A673 (cell line): Measurements from ENCODE around the gene ATP6V1G1. TPM values are rescaled to one million over a fixed set of nuclear protein-coding genes. Genes with fewer than 3 reads are reported as not detected.

ENCODE experiments used
- BruUV-seq: library from RNA; stranded (reverse); fragments of 400-500 nt; replicated peaks from 2 replicates; lab custom pipeline; 2021; lab: Mats Ljungman, UMichigan
- CTCF ChIA-PET: fragments of 300-600 bp; sonication (Branson Sonifier 250); formaldehyde crosslinking; loops from one replicate; lab custom pipeline; 2022; ENCODE audit warnings: antibody characterized with exemption; lab: Charles Lee
- POLR2A ChIA-PET: fragments of 300-600 bp; sonication (Branson Sonifier 250); formaldehyde crosslinking; loops from one replicate; lab custom pipeline; 2022; ENCODE audit warnings: antibody characterized with exemption; ENCODE audit not compliant: low non-redundant PET; lab: Charles Lee
- DNase-seq: peaks from one replicate; pipeline ENCODE4 v3.0.0-alpha.2; 2015; ENCODE audit warnings: low spot score
- H3K27ac ChIP-seq: fragments of 200-600 bp; sonication (generic); 2 replicates; pipeline ENCODE4 v1.5.1; 2016; ENCODE audit warnings: mixed run types, low read depth, mild to moderate bottlenecking, mixed read lengths, antibody characterized with exemption, low read length; ENCODE audit not compliant: poor library complexity, severe bottlenecking
- H3K27me3 ChIP-seq: fragments of 200-600 bp; sonication (generic); replicated peaks from 2 replicates; pipeline ENCODE4 v1.6.1; 2017; ENCODE audit warnings: mixed run types, low read depth, mild to moderate bottlenecking, mixed read lengths, antibody characterized with exemption, low read length; ENCODE audit not compliant: insufficient read depth, poor library complexity
- H3K36me3 ChIP-seq: fragments of 200-600 bp; sonication (generic); 2 replicates; pipeline ENCODE4 v1.6.1; 2016; ENCODE audit warnings: mixed run types, mild to moderate bottlenecking, mixed read lengths, antibody characterized with exemption, low read length; ENCODE audit not compliant: insufficient read depth, poor library complexity, severe bottlenecking
- H3K4me1 ChIP-seq: fragments of 200-600 bp; sonication (generic); 2 replicates; pipeline ENCODE4 v1.6.1; 2017; ENCODE audit warnings: mixed run types, mild to moderate bottlenecking, mixed read lengths, antibody characterized with exemption, low read length; ENCODE audit not compliant: insufficient read depth, poor library complexity, severe bottlenecking
- H3K4me3 ChIP-seq: fragments of 200-600 bp; sonication (generic); 2 replicates; pipeline ENCODE4 v1.5.1; 2016; ENCODE audit warnings: low read depth, mixed run types, mild to moderate bottlenecking, mixed read lengths, low read length; ENCODE audit not compliant: poor library complexity, severe bottlenecking
- H3K9me3 ChIP-seq: fragments of 200-600 bp; sonication (generic); 2 replicates; pipeline ENCODE4 v1.6.1; 2016; ENCODE audit warnings: mixed run types, low read depth, mild to moderate bottlenecking, mixed read lengths, antibody characterized with exemption, low read length; ENCODE audit not compliant: poor library complexity, severe bottlenecking
- EZH2 ChIP-seq: fragments of 200-600 bp; sonication (generic); IDR thresholded peaks from 2 replicates; pipeline ENCODE4 v1.6.1; 2017; ENCODE audit warnings: borderline replicate concordance, low read depth, mild to moderate bottlenecking, mixed read lengths, antibody characterized with exemption, low read length; ENCODE audit not compliant: poor library complexity, severe bottlenecking
- intact Hi-C: fragments of 100-400 bp; cut with micrococcal nuclease; formaldehyde crosslinking; loops from one replicate; pipeline ENCODE4 v1.10.0; 2022; ENCODE audit not compliant: unreplicated experiment
- total RNA-seq: library from RNA; stranded (reverse); gene quantifications from 2 replicates; pipeline ENCODE4 v1.2.3, GENCODE V29; 2021
- TF ChIP-seq, protein P1 (sequence below): fragments of 300-800, 200-600 bp; sonication (generic); conservative IDR thresholded peaks from 2 replicates; pipeline ENCODE4 v1.5.1; 2017; ENCODE audit warnings: low read depth, mild to moderate bottlenecking, antibody characterized with exemption, low read length, moderate library complexity, mixed read lengths

Gene ATP6V1G1
- total RNA-seq, 1 experiment from 2014 or later: 132 TPM

DNA sequence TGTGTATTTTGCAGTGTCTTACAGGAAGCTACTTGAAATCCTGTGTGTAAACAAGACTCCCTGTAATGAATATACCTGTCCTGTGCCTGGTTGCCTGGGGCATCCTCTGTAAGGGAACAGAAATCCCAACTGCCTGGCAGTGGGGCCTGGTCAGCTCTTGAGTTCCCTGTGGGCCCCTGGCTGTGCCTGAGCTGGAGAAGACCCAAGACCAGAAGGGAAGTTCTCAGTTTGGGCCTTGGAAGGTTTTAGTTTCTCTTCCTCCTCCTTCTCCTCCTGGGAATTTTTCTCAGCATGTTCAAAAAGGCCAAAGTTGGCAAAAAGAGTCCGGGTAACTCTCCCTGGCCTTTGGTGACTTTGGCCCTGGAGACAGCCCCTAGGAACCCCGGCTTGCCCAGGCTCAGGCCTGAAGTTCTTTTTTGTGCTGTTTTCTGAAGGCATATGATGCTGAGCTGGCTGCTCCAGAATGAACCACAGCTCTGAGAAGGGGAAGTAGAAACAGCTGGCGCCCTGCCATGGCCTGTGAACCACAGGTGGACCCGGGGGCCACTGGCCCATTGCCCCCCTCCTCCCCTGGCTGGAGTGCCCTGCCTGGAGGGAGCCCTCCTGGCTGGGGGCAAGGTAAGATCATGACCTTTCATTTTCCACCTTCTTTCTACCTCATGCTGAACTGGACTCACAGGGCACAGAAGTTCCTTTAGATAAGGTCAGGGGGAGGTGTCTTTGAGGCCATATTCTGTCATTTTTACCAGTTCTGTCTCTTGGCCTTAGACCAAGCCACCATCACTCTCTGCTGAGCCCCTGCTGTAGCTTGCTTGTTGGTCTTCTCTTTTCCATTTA is 29.3 kb downstream of the ATP6V1G1 start:
- Histone ChIP-seq H3K27me3 (no peaks in the 10 kb centered on the region), H3K4me1 (peaks cover 5% of the 10 kb centered on the region), H3K4me3 (no peak overlapping the region), H3K9me3 (no peaks in the 10 kb centered on the region), H3K27ac (no peak overlapping the region), H3K36me3 (peaks cover 12% of the 10 kb centered on the region)
- CTCF ChIA-PET: interaction anchor here (0.7 kb wide), 1 partner anchor 654 kb away, joined by 3 read pairs; no protein-coding TSS in a partner anchor
- POLR2A ChIA-PET: no interaction called here
- no TSS peak for BruUV-seq
- intact Hi-C loops: no loop called here
- TF ChIP-seq, protein P1, sequence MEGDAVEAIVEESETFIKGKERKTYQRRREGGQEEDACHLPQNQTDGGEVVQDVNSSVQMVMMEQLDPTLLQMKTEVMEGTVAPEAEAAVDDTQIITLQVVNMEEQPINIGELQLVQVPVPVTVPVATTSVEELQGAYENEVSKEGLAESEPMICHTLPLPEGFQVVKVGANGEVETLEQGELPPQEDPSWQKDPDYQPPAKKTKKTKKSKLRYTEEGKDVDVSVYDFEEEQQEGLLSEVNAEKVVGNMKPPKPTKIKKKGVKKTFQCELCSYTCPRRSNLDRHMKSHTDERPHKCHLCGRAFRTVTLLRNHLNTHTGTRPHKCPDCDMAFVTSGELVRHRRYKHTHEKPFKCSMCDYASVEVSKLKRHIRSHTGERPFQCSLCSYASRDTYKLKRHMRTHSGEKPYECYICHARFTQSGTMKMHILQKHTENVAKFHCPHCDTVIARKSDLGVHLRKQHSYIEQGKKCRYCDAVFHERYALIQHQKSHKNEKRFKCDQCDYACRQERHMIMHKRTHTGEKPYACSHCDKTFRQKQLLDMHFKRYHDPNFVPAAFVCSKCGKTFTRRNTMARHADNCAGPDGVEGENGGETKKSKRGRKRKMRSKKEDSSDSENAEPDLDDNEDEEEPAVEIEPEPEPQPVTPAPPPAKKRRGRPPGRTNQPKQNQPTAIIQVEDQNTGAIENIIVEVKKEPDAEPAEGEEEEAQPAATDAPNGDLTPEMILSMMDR: no peak
- TF ChIP-seq EZH2: no peak
- DNase-seq: no peak

GRCh38 chr9:114619191-114619761 is 31.7 kb downstream of the ATP6V1G1 start:
- Histone ChIP-seq H3K27ac (no peak overlapping the region), H3K27me3 (no peaks in the 10 kb centered on the region), H3K4me3 (no peak overlapping the region), H3K36me3 (peaks cover 12% of the 10 kb centered on the region), H3K4me1 (no peaks in the 10 kb centered on the region), H3K9me3 (no peaks in the 10 kb centered on the region)
- no peak for DNase-seq
- no peak for TF ChIP-seq EZH2
- TF ChIP-seq, protein P1: no peak
- POLR2A ChIA-PET: no interaction called here
- CTCF ChIA-PET: no interaction called here
- BruUV-seq: no TSS peak
- intact Hi-C loops: no loop called here

- BruUV-seq: no TSS peak
- POLR2A ChIA-PET: no interaction called here
- peaks cover 12% of the 10 kb centered on the region for H3K36me3 ChIP-seq
- no peak overlapping the region for H3K27ac ChIP-seq
- no peaks in the 10 kb centered on the region for H3K9me3 ChIP-seq
- H3K27me3 ChIP-seq: no peaks in the 10 kb centered on the region
- H3K4me1 ChIP-seq: no peaks in the 10 kb centered on the region
- intact Hi-C loops: no loop called here
- CTCF ChIA-PET: no interaction called here
- H3K4me3 ChIP-seq: no peak overlapping the region
- no peak for TF ChIP-seq EZH2
- TF ChIP-seq, protein P1: no peak
- DNase-seq: no peak
Measured at GRCh38 chr9:114621561-114621960, 34.0 kb downstream of the ATP6V1G1 start.
